HL-60/S4 (cell line): ENCODE measurements around the gene BMPR1B.
"Not testable (repeated sequence)": the region's sequence is repeated elsewhere in the genome, so short reads cannot be mapped to it uniquely, and the experiment has no call there.

Source experiments
- in situ Hi-C: fragments of 300-500 bp; cut with MboI; formaldehyde crosslinking; loops from 2 replicates; pipeline ENCODE4 v1.14.3; 2022; ENCODE audit warnings: low sequenced_read_pairs

The BMPR1B gene

DNA sequence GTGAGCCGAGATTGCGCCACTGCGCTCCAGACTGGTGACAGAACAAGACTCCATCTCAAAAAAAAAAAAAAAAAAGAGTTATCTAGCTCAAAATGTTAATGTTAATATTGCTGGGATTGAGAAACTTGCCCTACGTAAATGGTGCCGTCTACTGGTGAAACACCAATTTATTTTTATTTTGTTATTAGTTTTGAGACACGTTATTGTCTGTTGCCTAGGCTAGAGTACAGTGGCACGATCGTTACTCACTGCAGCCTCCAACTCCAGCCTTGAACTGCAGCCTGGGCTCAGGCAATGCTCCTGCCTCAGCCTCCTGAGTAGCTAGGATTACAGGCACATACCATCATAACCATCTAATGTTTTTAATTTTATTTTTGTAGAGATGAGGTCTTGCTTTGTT lies 262.8 kb downstream of the BMPR1B start:
- in situ Hi-C loops = no loop called here

DNA sequence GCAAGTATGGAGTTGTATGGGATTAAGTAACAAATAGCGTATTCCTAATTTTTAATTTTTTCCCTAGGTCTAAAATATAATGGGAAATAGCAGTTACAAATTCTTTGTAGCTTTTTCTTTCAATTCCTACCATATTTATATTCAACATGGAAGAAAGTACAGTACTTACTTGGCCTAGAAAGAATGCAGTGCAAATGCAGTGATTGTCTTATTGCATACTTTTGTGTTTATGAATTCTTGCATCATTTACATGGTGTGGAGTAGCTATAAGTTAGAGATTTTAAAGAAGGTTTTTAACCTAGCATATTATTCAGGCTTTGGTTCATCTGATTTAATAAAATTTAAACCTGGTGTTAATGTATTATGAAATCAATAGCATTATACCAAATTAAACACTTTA lies 263.3 kb downstream of the BMPR1B start:
- in situ Hi-C loops = no loop called here

DNA sequence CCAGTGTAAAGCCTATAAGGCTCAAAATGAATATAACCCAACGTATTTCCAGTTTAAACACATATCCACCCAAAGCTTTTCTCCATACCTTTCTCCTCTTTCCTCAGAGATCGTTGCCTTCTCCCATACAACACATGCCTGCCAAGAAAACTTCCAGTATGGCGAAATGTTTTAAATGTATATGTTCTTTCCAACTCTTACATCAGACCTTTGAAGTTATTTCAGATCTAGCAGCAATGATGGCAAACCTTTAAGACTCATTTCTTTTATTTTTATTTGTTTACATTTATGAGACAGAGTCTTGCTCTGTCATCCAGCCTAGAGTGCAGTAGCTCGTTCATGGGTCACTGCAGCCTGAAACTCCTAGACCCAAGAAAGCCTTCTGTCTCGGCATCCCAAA lies 265.4 kb downstream of the BMPR1B start:
- in situ Hi-C loops = no loop called here

DNA sequence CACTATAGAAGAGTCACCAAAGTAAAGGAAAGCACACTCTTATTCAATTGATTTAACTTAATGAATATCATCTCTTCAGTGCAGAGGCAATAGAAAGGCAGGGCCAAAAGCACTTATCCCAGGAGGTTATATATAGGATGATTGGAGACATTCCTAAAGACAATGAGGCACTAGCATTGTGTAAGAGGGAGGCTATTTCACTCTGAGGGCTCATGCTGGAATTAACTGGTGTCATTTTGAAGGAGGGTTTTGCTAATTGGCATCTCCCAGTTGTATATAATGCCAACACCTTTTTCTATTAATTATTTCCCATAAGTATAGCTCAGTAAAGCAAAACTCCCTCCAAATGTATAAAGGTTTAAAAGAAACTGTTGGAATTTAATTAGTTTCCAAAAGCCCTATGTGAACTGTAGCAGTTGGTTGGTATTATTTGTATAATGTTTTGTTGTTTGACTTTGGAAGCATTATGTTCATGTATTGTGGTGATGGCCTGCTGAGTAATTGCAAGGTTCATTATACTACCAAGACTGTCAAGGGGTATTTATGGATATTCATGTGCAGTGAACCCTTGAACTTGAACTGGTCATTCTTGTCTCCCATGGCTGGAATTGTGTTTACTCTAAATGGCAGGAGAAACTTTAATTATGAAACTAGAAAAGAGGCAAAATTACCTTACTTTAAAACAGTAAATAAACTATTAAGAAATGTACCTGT lies 270.3 kb downstream of the BMPR1B start:
- in situ Hi-C loops = no loop called here

DNA sequence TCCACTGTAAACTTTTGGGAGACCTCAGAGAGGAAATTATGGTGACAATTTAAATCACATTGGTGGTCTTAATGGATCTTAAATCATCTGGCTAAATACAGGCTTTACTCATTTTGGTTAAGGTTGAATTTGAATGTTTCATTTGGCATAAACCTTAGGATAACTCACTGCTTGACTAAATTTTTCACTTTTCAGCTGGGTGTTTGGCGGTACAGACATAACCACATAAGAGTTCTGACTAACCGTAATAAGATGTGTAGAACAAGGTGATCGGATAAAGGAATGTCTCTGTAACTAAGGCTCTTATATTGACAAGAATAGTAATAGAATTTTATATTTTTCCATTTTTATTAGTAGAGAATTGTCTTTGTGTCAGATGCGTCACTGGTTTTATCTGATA lies 281.0 kb downstream of the BMPR1B start:
- in situ Hi-C loops = no loop called here

DNA sequence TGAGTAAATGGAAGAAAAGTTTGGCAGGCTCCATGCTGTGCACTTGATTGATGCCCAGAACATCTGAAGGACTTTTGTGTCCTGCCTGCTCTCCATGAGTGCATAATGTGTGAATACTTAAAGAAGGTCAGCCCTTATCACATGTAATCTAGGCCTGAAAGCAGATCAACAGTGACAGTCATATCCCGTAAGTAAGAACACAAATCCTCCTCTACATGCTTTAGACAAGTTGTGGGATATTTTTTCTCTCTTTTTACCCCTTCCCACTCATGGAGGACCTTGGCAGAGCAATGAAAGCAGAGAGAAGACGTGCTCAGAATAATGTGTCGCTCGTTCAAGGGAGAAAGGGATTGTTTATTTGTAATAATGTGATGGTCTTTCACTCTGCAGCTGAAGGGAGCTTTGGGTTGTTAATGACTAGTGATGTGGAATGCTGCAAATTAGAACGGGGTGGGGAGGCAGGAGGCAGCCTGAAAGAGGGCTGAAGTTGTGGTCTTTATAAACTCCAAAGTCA lies 286.6 kb downstream of the BMPR1B start:
- in situ Hi-C loops = no loop called here

DNA sequence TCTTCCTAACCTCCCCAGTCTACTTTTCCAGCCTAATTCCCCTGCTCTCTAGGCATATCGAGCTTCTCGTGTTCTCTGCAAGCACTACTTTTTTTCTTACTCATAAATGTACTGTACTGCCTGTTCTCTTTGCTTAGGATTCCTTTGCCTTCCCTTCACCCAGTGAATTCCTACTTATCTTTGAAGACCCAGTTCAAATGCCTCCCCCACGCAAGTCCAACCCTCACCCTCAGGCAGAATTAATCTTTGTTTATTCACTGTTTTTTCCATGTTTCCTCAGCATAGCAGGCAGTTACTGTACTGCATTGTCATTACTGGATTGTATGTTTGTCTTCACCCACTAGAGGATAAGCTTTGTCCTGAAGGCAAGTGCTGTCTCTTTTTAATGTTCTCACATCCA lies 287.7 kb downstream of the BMPR1B start:
- in situ Hi-C loops = no loop called here

DNA sequence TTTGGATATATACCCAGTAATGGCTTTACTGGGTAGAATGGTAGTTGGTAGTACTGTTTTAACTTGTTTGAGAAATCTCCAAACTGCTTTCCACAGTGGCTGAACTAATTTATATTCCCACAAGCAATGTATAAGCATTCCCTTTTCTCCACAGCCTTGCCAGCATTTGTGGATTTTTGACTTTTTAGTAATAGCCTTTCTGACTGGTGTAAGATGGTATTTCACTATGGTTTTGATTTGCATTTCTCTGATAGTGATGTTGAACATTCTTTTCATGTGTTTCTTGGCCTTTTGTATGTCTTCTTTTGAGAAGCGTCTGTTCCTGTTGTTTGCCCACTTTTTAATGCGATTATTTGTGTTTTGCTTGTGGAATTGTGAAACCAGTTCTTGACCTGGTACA lies 290.5 kb downstream of the BMPR1B start:
- in situ Hi-C loops = no loop called here

DNA sequence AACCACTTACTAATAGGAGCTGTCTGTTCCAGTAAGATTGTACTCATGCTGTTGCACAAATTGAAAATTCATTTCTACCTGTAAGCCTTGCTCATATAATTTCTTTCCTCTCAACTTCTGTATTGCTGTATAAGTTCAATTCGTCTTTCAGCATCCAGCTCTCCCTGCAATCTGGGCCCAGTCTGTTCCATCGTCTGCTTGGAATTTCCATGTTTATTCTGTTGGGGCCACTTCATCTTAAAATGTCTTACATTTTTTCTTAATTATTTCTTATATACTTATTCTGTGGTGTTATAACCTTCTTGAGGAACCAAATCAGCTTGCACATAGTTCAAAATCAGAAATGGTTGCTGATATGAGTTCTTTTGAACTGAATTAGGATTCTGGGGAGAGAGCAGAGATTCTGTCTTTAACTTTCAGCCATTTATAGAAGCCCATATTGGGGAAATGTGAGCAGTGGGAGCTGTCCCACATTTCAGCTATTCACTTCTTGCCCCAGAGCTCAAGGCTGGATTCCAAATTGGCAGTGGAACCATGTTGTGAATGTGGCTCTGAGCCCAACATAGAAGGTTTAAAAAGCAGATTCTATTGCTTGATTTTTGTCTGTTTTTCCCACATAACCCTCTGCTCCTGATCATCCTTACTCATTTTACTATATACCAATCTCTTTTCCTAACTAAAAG lies 291.9 kb downstream of the BMPR1B start:
- in situ Hi-C loops = no loop called here

DNA sequence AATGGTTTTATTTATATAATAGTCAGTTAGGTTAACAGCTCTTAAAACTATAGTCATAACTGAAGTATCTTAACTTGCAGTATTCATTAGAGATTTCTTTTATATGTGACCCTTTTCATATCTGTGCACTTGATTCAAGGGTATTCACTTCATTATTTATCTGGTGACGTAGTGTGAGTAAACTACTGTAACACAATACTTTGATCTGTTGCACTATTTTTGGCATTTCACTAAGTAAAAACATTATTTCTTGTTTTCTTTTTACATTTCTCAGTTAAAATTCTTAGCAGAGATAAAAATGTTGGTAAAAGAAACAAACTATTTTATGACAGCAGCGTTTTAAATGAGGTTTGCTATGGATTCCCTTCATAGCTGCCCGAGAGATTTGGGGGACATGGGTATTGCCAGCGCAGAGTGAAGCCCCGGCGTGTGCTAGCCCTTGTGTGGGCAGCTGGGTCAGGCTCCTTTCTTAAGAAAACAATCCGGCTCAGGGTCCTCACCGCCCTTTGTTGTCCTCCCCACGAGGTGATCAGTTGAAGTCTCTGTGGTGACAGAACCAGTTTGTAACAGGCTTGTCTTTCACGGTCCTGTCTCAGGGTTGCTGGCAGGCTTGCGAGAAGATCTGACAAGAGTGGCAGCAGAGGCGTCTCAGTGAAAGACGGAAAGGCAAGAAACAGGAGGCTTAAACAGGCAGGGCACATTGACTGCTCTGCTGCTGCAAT lies 293.4 kb downstream of the BMPR1B start:
- in situ Hi-C loops = no loop called here

DNA sequence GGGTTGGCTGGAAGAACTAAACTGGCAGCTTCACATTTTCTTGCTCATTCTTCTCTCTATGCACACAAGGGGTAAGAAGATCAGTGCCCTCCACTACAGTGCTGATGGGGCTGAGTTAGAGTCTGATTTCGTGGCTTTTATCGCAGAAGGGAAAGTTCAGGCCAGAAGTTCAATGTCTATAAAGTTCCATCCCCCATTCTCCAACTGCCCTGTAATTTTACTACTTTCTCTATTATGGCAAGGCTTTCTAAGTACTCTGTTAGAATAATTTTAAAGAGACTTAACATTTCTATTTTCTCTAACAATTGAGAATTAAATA lies 293.9 kb downstream of the BMPR1B start:
- in situ Hi-C loops = no loop called here

DNA sequence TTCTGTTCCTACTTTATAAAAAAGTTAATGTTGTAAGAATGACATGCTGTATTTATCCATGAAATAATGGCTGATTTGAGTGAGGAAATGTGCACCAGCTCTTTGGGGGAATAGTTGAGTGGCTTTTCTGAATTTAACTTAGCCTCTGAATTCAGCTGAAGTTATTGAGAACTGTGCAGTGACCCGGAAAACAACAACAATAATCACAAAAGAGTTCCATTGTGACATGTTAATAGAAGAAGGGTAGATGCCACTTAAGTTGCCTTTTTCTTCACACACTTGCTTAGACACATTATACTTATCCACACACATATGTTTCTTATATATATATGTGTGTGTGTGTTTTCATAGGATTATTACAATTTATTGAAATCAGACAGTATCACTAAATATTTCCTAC lies 301.2 kb downstream of the BMPR1B start:
- in situ Hi-C loops = no loop called here

DNA sequence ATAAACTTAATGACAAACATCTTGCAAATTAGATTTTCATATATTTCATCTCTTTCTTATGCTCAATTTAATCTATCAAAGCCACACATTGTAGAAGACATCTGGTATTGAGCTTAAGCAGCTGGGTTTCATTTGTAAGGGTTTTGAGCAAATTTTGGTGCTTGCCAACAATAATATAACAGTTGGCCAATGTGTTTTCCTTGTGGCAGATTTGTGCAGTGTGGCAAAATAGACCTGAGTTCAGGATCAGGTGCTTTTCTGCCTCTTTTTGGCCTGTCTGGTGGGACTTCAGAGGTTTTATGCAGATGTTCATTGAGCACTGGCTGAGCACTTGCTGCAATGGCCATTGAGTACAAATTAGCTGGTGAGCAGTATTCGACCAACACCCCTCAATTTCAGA lies 301.9 kb downstream of the BMPR1B start:
- in situ Hi-C loops = no loop called here

DNA sequence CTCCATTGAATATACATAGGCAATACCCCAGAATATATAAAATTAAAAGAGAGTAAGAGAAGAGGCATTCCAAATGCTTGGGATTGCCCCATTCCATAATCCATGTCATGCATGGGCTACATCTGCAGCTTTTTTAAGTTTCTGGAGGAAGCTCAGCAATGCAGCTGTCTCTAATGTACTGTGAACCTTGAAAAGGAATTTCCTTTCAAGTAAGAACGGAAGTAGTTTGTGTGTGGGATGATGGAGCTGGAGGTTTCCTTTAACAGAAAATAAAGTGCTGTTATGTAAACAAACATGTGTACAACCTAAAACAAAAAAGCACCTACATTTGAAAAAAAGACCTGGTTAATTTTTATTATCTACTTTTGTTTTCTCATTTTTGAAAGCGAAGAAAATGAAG lies 303.5 kb downstream of the BMPR1B start:
- in situ Hi-C loops = no loop called here

DNA sequence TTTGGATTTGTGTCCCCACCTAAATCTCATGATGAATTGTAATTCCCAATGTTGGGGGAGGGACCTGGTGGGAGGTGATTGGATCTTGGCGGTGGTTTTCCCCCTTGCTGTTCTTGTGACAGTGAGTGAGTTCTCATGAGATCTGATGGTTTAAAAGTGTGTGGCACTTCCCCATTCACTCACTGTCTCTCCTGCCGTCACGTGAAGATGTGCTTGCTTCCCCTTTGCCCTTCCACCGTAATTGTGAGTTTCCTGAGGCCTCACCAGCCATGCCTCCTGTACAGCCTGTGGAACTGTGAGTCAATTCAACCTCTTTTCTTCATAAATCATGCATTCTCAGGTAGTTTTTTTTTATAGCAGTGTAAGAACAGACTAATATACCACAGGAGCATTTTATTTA lies 304.0 kb downstream of the BMPR1B start:
- in situ Hi-C loops = not testable (repeated sequence)

DNA sequence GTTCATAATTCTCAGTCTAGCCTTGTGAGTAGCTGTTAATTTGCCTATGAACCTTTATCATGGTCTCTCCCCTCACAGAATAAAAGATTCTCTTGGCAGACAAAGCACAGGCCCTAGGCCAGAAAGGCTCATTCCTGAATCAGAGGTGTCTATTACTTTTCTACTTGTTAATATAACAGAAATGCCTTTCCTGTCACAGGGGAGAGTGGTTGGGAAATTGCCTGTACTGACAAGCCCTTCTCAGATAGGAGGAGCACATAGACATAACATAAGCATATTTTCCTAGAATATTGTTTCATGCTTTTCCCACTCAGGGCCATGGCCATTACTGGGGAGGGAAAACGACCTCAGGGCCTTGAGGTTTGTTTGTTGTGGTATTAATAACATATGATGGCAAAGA lies 308.3 kb downstream of the BMPR1B start:
- in situ Hi-C loops = no loop called here

DNA sequence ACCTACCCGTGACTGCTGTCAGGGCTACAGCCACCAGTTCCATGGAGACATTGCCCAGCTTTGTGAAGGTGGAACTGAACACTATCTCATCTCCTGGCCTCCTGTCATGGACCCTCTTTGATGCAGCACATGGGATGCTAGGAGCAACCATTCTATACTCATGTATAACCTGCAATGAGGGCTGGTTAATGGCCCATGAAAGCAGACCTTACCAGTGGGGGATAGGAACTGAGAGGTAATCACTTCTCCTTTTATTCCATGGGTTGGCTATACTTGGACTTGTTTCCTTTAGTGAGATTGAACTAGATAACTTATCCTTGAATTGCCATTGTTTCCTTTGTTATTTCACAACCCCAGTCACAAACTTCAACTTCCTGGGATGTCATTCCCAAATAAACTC lies 310.6 kb downstream of the BMPR1B start:
- in situ Hi-C loops = no loop called here

DNA sequence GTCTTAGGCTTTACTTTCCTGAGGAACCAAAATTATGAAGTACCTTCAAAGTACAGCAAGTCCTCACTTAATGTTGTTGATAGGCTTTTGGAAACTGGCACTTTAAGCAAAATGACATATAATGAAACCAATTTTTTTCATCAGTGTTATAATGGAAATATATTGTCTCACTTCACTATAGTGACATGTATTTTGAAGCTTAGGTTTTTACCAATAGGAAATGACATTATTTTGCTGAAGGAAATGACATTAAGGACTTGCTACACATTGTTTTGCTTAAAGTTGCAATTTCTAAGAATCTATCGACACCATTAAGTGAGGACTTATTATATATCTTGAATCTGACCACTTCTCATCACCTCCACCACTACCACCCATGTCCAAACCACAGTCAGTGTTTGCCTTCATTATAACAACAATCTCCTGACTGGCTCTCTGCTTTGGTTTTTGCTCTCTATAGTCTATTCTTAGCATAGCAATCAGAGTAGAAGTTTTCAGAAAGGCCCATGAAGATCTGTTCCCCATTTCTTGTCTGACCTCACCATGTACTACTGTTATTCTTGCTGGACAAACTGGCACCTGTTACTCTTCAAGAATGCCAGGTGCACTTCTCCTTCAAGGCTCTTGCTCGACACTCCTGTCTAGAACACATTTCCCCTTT lies 311.2 kb downstream of the BMPR1B start:
- in situ Hi-C loops = no loop called here

DNA sequence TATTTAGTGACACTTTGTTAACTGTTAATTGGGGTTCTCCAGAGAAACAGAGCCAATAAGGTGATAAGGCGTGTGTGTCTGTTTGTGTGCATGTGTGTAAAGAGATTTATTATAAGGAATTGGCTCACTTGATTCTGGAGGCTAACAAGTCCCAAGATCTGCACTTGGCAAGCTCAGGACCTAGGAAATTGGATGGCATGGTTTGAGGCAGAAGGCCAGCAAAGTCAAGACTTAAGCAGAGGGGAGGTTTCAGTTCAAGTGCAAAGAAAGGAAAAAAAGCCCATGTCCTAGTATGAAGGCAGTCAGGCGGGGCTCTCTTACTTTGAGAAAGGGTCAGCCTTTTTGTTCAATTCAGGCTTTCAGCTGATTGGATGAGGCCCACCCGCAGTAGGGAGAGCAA lies 314.1 kb downstream of the BMPR1B start:
- in situ Hi-C loops = no loop called here

DNA sequence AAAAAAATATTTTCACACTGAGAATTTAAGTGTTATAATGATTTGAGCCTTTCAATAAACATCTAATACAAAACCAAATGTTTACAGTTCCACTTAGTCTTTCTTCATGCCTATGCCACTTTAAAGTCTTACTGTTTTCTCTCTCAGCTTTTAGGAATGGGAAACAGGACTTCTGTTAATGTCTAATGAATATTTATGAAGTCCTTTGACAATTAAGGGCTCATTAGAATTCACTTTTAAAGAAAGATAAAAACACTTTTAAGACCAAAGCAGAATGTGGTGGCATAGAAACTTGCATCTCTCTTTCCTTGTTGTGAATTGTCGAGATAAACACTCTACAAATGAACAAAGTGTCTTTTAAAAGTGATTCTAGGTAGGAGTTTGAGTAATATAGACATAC lies 315.9 kb downstream of the BMPR1B start:
- in situ Hi-C loops = no loop called here

DNA sequence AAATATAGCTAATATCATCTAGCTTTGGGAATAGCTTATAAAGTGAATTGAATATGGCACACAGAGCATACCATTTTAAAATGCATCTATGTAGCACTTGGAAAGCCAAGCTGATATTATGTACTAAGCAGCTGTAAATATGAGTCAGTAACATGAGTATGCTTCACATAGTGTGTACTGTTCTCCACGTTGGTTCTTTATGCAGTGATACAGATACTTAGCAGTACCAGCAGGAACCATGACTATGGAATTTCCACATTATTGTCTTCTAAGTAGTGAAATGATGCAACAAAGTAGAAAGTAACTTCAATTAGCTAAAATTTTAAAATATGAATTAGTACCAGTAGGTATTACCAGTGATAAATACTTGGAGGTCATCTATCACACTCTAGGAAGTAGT lies 320.1 kb downstream of the BMPR1B start:
- in situ Hi-C loops = no loop called here

DNA sequence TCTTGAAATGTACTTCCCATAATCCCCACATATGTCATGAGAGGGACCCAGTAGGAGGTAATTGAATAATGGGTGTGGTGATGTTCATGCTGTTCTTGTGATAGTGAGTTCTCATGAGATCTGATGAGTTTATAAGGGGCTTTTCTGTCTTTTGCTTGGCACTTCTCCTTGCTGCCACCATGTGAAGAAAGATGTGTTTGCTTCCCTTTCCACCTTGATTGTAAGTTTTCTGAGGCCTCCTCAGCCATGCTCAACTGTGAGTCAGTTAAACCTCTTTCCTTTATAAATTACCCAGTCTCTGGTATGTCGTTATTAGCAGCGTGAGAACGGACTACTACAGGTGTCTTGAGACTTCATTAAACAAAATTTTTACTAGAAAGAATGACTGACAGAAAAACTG lies 323.2 kb downstream of the BMPR1B start:
- in situ Hi-C loops = no loop called here
